ENCODE measurements around the gene VIPR1.

The VIPR1 gene, protein sequence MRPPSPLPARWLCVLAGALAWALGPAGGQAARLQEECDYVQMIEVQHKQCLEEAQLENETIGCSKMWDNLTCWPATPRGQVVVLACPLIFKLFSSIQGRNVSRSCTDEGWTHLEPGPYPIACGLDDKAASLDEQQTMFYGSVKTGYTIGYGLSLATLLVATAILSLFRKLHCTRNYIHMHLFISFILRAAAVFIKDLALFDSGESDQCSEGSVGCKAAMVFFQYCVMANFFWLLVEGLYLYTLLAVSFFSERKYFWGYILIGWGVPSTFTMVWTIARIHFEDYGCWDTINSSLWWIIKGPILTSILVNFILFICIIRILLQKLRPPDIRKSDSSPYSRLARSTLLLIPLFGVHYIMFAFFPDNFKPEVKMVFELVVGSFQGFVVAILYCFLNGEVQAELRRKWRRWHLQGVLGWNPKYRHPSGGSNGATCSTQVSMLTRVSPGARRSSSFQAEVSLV

DNA sequence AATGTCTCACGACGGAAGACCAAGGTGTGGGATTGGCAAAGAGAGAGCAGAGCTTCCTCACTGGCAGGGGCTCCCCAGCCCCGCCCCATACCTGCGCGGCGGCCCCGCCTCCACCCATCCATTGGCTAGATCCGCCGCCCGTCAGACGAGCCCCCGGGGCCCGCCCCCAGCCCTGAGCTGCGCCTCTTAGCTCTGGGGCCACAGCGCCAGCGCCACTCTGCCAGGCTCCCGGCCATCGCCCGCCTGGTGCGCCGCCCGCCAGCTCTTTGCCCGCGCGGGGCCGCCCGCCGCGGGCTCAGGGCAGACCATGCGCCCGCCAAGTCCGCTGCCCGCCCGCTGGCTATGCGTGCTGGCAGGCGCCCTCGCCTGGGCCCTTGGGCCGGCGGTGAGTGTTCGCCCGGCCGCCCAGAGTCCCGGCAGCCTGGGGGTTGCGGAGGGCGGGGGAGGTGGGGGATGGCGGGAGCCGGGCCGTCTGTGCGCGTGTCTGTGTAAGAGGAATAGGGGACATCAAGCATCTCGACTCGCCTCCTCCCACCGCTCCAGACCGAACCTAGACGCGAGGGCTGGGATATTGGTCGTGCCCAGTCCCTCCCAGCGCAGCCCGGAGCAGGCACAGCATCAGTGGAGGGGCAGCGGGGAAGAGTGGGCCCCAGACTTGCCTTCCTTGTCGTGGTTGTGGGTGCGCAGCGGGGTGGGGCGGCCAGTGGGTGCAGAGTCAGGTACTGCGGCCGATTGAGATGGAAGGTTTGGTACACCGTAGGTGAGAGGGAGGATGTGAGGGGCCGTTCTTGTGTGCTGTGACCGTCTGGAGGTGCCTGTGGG is at the start of gene VIPR1:
TSS of gene VIPR1 (plus strand) at position 215 of the 822 bp plus-strand sequence. CDS start at position 308, 93 bp downstream.
- peak; percentile 74 to 86 (median 82) for DNase-seq

DNA sequence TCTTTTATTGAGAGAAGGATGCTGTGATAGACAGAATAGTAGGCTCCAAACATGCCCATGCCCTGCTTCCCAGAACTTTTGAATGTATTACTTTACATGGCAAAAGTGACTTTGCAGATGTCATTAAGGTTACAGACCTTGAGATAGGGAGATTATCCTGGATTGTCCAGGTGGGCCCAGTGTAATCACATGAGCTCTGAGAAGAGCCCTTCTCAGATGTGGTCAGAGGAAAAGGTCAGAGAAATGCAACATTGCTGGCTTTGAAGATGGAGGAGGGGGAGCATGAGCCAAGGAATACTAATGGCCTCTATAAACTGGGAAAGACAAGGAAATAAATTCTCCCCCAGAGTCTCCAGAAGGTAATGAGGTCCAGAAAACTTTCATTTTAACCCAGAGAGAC is 46.2 kb upstream of the VIPR1 start:
- no peak for DNase-seq

DNA sequence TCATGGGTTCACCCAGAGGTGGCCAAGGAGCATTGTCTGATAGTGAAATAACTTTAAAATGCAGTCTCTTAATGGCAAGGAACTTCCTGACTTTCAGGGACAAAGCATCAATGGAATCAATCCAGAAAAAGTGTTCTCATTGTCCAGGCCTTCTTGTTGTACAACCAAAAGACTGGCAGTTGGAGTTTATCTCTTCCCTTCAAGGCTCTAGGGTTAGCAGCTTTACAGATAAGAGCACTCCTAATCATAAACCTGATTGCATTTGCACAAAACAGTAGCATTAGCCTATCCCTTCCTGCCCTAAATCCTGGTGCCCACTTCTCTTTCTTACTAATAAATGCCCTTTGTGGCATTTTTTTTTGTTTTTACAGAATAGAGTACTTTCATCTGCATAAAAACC is 43.3 kb upstream of the VIPR1 start:
- DNase-seq: no peak

DNA sequence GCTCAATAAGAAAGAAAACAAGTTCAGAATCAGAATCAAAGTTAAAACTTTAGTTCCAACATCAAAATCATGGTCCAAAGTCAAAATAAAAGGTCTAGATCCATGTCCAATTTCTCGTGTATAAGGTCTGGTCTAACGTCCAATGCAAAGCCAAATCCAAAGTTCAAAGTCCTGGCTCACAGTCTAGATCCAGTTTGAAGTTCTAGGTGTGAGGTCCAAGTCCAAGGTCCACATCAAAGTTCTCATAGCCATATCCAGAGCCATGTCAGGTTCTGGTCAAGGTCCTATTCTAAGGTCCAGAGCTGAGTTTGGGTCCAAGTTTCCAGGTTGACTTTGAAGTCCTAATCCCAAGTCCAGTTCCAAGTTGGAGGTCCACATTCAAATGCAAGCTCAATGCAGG is 40.7 kb upstream of the VIPR1 start:
- DNase-seq: no peak

DNA sequence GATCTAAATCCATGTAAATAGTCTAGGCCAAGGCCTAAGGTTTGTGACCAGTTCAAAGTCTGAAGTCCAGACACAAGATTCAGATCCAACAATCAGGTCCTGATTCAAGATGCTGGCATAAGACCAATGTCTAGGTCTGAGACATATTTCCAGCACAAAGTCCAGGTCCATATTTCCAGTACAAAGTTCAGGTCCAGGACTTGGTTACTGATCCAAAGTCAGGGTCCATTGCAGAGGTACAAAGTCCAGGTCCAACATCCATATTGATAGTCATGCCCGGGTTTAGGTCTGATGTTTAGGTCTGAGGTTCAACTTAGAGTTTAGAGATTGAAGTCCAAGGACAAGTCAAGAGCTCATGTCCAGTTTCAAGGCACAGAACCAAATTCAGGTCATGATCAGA is 39.4 kb upstream of the VIPR1 start:
- no peak for DNase-seq

DNA sequence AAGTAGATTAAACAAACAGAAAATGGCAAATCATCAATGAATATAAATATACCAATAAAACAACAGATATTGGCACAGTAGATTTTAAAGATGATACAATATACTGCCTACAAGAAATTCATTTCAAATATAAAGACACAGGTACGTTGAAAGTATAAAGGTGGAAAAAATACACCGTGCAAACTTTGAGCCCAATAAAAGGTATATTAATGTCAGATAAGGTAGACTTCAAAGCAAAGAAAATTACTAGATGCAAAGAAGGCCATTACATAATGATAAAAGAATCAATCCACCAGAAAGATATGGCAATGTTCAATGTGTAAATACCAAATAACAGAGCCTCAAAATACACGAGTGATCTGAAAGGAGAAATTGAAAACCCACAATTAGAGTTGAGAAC is 34.3 kb upstream of the VIPR1 start:
- no peak for DNase-seq

DNA sequence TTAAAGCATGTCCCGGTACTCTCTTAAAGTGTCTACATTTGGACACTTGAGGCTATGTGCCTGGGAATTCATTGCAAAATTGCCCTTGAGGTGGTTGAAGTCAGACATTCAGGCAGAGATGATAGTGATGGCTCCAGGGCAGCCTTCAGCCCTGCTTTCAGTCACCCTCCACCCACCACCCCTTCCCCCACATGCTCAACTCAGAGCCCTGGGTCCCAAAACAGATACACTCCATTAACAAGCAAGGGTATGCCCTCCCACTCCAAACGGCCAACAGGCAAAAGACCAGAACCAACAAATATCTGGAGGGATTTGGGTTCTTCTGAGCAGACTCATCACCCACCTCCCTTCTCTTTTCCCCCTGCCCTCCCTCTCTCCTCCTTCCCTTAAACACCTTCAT is 29.9 kb upstream of the VIPR1 start:
- no peak for DNase-seq

DNA sequence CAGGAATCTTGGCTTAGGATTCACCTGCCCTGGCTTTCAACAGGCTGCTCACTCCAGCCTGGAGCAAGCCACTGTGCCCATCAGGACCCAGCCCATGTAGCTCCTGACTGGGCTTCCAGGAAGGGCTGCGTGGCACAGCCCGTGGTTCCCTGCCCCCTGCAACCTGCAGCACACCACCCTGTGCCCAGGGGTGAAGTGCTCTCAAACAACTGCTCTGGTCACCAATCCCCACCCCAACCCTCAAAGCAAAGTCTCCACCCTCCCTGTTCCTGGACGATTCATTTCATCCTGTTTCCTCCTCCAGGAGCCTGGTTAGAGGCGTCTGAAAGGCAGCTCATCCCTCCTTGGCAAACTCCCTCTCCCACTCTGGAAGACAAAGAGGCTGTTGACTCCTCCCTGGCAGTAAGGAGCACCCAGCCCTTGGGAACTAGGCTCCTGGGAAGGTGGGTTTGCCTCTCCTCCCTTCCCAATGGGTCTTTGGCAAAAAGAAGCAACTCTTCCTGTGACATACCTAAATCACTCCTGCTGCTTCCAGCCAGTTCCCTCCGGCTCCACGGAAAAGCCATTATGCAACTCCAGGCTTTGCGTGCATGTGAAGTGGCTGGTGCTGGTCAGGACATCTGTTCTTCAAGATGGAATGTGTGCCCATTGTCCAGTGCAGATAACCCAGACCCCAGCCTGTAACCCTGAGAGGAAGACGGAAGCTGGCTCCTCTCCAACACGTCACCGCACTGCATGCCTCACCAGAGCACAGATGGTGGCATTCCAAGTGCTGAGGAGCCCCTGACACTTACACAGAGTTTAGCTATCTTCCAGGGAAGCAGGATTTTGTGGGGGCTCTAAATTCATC is 29.1 kb upstream of the VIPR1 start:
- no peak for DNase-seq

DNA sequence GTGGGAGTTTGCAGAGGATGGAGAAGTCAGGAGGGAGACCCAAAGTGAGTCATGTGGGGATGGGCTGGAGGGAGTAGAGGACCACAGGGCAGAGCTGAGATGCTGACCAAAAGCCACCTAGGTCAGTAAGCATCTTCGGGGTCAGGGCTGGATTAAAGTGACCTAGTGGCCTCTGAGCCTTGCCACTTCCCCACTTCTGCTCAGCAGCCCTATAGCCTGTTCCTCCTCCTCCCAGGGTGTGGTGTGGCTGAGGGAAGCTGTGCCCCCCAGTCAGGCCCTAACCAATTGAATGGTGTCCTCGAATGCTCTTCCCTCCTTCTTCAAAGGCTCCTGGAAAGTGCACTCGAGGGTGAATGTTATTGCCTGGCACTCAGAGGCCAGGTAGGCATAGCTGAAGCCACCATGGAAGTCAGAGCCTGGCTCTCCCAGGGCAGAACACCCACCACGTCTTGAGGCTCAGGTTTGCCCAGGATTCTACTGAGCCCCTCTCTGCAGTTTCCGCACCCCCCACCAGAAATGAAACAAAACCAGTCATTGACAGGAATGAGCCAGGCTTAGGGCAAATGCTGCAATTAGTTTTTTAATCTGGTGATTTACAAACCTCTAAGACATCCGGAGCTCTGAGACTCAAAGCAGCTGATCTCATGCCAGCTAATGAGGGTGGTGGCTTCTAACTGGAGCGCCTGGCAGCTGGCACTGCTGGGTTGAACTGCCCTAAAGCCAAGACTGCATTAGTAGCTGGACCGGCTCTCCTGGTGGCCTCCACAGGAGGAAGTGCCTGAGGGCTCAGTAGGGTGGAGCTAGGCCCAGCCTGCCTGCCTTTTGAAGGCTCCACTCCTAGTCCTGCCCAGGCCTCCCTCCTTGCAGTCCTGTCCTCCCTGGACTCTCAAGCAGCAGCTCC is 26.0 kb upstream of the VIPR1 start:
- DNase-seq: no peak

DNA sequence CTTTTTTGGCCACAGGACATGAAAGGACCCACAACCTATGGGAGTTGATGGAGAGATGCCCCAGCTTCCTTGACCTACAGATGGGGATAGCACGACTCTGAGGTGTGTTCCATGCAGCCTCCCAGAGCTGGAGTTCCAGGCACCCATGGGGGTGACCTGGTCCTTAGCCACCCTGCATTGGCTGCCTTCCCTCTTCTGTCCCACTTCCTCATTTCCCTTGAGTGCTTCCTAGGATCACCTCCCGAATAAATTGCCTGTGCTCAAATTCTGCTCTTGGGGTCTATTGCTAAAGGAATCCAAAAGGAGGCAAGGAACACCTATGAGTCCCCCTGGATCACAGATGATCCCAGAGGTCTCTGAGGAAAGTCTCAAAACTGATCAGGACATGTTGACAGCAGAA is 24.7 kb upstream of the VIPR1 start:
- DNase-seq: no peak

DNA sequence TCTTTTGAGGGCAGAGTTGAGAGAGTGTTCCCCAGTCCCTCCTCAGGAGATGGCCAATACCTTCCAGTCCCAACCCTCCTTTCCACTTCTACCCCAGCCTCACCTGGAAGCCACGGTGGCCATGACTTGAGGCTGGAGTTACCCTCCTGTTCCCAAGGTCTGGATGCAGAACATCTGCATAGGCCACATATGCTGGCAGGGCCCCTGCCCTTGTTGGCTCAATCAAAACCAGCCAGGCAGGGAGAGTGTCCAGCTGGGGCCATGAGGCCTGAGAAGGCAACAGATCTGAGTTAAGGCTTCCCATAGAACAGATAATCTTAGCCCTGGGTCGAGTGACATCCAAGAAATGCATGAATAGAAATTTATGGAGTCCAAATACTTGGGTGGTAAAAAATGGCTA is 23.6 kb upstream of the VIPR1 start:
- DNase-seq: no peak

DNA sequence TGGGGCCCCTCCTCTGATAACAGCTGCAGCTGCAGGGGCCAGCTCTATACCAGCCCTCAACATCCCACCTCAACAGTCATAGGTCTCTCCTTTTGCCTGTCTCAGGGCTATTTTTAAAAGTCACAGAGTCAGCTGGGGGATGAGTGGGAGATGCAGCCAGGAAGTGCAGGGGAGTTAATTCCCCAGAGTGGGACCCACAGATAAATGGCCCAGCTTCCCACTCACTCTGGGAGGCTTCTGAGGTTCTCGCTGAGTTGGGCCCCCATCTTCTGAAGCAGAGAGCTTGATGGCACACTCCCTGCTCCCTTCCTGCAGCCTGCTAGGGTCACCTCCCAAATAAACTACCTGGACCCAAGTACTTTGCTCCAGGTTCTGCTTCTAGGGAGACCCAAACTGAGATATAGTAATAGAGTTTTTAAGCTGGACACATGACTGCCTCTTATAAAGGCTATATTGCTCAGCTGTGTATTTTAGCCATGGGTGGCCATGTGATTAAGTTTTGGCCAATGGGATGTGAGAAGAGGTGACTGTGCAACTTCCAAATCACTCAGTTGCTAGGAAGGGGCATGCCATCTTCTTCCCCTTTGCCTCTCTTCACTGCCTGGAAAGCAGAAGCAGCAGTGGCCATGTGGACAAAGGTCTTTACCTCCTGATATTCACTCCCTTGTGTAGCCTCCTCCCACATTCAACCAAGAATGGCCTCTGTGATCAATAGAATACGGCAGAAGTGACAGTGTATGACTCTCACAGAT is 15.5 kb upstream of the VIPR1 start:
- DNase-seq: no peak

DNA sequence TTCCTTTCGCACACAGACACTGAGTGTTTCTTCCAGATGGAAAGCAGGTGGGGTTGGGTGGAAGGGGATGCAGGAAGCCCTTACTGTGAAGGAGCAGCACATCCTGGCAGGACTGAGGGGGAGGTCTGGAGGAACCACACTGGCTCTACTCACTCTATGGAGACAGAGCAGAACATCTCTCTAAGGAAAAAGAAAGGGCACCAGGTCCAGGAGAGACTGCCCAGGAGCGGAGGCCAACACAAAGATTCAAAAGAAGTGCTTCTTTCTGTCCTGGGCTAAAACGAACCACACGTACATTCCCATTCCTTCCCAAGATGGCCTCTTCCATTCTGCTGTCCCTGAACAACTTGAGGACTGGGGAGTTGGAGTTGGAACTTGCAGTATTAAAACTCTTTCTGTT is 13.8 kb upstream of the VIPR1 start:
- no peak for DNase-seq

DNA sequence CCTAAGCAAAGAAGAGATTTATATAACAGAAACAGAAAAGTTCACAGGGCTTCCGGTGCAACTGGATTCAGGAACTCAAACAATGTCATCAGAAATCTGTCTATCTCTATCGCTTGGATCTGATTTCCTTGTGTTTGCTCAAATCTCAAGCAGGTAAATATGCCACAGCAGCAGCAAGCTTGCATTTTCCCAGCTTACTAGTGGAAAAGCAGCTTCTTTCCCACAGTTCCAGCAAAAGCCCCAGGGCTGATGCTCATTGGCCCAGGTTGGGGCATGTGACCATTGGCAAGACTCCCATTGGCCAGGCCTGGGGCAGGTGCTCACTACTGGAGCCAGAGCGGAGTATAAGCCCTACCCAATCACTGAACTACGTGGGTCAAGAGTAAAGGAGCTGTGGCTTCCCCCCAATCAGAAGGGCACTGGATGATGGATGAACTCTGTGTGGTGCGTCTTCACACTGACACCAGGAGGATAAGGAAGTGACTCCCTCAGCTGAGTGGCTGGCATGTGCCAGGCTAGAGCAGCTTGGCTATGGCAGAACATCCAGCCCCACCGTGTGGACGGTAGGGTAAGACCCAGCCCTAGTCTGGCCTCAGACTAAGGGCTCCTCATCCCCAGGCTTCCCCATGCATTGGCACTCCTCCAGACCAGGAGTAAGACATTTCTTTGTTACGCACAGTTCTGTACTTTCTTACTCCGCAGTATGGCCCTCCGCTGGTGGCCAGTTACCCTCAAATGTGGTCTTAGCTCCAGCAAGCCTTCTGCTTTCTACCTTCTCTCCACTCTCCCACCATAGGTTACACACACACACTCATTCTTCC is 13.1 kb upstream of the VIPR1 start:
- DNase-seq: no peak

DNA sequence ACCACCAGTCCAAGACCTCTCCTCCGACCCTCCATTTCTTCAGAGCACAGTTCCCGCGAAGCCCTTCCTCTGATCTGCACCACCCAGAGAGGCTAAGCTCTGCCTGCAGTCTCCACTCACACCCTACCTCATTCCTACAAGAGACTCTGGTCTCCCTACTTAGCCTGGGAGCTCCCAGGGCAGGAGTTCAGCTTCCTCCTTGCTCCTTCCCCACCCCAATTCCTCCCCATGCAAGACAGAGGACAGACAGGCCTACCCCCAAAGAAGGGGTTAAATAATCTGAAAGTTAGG is 12.6 kb upstream of the VIPR1 start:
- no peak for DNase-seq

DNA sequence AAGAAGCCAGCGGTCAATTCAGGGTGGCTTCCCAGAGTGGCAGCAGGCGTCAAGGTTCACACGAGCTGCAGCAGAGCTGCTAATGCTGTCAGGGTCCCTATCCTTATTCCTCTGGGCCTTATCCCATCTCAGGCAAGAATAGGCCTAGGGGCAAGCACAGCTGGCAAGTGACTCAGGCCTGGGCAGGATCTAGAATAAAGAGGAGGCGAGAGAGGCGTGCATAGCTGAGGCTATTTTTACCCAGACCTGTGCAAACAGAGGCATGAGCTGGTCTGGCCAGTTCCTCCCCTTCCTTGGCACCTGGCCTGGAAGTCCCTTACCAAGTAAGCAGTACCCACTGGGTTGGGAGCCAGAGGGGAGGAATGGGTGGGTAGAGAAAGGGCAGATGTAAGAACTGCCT is 12.2 kb upstream of the VIPR1 start:
- no peak for DNase-seq

DNA sequence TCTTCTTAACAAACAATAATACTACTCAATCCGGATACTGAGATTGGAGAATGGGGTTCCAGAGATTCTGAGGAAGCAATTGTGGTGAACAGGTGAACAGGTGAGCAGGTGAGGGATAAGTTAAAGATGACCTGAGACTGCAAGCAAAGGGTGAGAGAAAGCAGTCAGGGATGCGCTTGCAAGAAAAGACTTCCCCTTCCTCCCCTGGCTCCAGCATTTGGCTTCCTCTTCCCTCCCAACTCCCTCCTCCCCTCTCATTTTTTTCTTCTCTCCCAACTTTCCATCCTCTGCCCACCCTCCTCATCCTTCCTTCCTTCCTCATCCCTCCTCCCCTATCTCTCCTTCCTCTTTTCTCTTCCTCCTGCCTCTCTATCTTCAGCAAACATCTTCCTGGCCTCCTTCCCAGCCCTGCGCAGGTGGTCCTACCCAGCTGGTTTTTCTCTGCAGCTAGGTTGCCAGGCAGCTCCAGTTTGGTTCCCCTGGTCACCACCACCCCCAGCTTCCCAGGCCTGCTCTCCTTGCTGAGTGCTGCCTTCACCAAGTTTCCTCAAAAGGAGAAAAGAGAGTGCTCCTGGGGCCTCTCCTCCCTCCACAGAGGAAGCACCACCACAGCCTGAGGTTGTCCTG is 10.4 kb upstream of the VIPR1 start:
- no peak for DNase-seq

DNA sequence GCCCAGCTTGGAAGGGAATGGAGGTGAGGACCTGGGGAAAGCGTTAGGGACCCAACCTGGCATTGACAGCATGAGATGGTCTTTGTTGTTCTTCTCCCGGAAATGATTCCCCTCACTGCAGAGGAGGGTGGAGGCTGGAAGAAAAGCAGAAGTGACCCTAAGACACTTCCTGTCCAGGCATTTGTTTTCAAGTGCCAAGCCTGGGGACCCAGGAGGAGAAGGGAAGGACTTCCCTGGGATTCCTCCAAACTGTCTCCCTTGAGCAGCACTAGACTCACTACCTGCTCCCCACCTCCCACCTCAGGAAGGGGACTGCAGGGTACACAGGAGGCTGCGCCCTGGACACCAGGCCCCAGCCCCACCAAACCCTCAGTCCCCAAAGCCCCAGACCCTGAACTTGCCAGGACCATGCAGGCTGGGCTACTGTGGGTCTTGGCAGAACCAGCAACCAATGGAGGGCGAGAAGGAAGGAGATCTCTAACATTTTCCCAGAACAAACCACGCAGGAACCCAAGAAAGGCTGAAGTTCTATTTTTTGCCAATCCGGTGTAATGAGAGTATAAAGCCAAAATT is 9.8 kb upstream of the VIPR1 start:
- no peak for DNase-seq

DNA sequence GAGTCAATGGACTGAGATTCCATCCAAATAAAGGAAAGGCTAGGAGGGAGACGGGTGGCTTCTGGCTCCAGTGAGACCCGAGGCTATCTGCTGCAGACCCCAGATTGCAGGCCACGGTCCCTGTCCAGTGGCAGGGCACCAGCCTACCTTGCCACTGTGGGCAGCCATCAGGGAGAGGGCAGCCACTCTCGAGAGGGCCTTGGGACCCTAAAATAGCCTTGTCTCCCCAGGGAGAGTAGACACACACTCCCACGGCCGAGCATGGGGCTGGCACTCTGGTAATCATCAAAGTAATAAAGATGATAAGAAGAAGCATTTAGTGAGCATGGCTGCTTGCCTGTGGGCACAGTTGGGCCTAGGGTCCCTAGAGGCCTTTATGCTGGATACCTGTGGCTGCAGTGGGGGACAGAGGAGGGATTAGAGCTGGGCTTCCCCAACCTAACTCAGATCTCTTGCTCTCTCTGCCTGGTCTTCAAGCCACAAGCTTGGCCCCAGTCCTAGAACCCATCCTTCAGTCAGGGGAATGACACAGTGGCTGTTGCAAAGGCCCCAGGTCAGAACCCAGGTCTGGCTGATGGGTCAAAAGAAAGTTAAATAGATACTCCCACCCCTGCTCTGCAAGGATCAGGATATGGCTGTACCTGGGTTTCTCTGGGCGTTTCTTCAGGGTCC is 9.2 kb upstream of the VIPR1 start:
- no peak for DNase-seq

Measured in activated CD4-positive, CD25-positive, alpha-beta regulatory T cell (primary cell).